BJ (cell line): Measurements from ENCODE around the gene VEZF1. TPM values are rescaled to one million over a fixed set of nuclear protein-coding genes. Genes with fewer than 3 reads are reported as not detected.

Experiments used
- CTCF ChIA-PET: fragments of 350-600 bp; formaldehyde crosslinking; extraction: SDS; loops from one replicate; lab custom pipeline; 2021; ENCODE audit warnings: antibody characterized with exemption, inconsistent platforms; lab: Yijun Ruan, JAX
- POLR2A ChIA-PET: fragments of 300-600 bp; sonication (Branson Sonifier 250); formaldehyde crosslinking; extraction: SDS; loops from one replicate; lab custom pipeline; 2021; ENCODE audit warnings: antibody characterized with exemption; lab: Charles Lee
- DNase-seq: peaks from one replicate; pipeline ENCODE4 v3.0.0-alpha.2; 2011; ENCODE audit warnings: low read depth
- H3K27me3 ChIP-seq: 2 replicates; pipeline ENCODE4 v1.6.0; 2011; ENCODE audit warnings: low read length; ENCODE audit not compliant: control insufficient read depth, insufficient read depth
- H3K36me3 ChIP-seq: 2 replicates; pipeline ENCODE4 v1.5.1; 2011; ENCODE audit warnings: low read length; ENCODE audit not compliant: control insufficient read depth, insufficient read depth
- H3K4me3 ChIP-seq: 2 replicates; pipeline ENCODE4 v1.5.1; 2011; ENCODE audit warnings: low read depth, mild to moderate bottlenecking, control low read depth, low read length
- polyA plus RNA-seq: library from polyadenylated mRNA; depleted of rRNA; stranded (reverse); fragments of >200 nt; gene quantifications from 2 replicates; pipeline ENCODE4 v1.2.3, GENCODE V29; 2011
- TF ChIP-seq, protein P1 (sequence below): IDR thresholded peaks from 2 replicates; pipeline ENCODE4 v1.5.1; 2011; ENCODE audit warnings: low read depth, mild to moderate bottlenecking, control low read depth, inconsistent platforms, low read length, moderate library complexity; ENCODE audit not compliant: insufficient read depth

Gene VEZF1
- polyA plus RNA-seq, 1 experiment: 27.3 TPM

DNA sequence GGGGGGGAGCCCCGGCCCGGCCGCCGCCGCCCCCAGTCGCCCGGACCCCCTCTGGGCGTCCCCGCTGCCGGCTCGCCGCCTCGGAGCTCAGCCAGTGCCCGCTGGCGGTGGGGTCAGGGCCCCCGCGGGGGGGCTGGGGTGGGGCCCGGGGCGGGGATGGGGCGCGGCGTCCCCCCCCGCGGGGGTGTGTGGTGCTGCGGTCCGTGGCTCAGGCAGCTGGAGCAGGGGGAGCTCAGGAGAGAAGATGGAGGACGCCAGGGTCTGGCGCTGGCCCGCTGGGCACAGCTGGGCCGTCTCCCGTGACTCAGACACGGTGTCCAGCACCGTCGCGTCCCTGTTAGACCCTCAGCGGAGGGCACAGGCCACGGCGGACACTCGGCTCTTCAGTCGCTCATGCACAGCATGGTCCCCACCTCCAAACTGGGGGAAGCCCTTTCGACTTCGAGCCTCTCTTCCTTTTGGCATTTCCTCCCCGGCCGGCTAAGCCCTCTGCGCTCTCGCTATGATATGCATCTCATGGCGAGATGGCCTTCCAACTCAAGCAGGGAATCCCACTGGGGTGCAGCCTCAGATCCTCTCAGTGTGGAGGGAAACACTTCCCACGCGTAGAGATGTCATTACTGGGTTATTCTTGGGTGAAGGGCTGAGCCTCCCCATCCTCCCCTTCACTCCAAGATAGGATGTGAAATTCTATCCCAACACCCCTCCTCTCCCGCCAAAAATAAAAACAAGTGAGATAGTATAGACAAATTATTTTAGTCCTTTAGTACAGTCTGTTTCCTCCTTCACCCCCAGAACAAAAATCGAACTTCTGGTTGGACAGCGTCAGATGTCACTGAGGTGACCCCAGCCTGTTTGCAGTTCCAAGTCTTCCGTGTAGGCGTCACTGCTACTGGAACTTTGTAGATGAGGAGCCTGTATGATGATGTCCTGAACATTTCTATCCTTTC is 522 bp upstream of the VEZF1 start:
- no peaks in the 10 kb centered on the region for H3K36me3 ChIP-seq
- H3K27me3 ChIP-seq: no peaks in the 10 kb centered on the region
- no peak for DNase-seq
- peak overlapping the region; percentile 79 for H3K4me3 ChIP-seq
- TF ChIP-seq, protein P1, sequence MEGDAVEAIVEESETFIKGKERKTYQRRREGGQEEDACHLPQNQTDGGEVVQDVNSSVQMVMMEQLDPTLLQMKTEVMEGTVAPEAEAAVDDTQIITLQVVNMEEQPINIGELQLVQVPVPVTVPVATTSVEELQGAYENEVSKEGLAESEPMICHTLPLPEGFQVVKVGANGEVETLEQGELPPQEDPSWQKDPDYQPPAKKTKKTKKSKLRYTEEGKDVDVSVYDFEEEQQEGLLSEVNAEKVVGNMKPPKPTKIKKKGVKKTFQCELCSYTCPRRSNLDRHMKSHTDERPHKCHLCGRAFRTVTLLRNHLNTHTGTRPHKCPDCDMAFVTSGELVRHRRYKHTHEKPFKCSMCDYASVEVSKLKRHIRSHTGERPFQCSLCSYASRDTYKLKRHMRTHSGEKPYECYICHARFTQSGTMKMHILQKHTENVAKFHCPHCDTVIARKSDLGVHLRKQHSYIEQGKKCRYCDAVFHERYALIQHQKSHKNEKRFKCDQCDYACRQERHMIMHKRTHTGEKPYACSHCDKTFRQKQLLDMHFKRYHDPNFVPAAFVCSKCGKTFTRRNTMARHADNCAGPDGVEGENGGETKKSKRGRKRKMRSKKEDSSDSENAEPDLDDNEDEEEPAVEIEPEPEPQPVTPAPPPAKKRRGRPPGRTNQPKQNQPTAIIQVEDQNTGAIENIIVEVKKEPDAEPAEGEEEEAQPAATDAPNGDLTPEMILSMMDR: peak; percentile 13; the same call in 1 of the 2 replicates
- CTCF ChIA-PET: interaction anchor here (0.6 to 3.7 kb wide), 10 partner anchors 8 to 1209 kb away, joined by 3 to 33 read pairs (median 3); no protein-coding TSS in a partner anchor
- POLR2A ChIA-PET: interaction anchor here (0.6 kb wide), 1 partner anchor 22 kb away, joined by 3 read pairs; no protein-coding TSS in a partner anchor

DNA sequence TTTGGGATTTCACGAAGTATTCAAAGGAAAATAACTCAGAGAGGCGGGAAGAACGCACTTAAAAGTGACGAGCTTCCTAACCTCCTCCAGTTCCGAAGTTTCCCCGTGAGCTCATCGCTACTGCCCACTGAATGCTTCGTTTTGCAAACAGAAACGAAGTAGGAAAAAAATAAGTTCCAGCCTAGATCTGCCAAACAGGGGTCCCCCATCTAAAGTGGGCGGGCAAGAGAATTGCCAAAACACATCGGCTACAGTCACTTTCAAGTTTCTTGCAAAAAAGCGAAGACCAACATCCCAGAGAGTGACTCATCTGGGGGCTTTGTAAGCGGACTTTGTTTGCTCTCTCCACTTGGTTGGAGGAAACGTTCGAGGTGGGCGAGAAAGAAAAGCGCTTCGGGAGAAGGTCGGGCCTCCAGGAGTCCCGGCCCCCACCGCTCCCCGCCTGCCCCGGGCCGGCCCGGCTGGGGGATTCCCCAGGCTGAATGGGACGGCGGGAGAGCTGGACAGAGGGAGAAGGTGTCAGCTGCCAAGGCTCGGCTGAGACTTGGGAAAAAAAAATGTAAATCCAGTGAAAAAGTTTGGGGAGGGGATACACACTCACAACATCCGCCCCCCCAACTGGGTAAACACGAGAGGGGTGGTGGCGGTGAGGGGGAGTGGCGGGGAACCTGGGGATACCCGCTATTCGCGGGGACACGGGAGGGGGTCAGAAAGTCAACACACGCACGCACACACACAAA is 1.0 kb downstream of the VEZF1 start:
- TF ChIP-seq, protein P1: no peak
- ChIA-PET POLR2A (interaction anchor here (0.7 to 1.8 kb wide), 5 partner anchors 96 to 116 kb away, joined by 3 to 12 read pairs (median 4); no protein-coding TSS in a partner anchor), CTCF (interaction anchor here (1.1 to 3.6 kb wide), 12 partner anchors 8 to 154 kb away, joined by 3 to 28 read pairs (median 9); partner anchors contain the start of gene CUEDC1)
- Histone ChIP-seq H3K36me3 (peaks cover 3% of the 10 kb centered on the region; the same call in 1 of the 2 replicates), H3K4me3 (peak overlapping the region; percentile 79), H3K27me3 (no peaks in the 10 kb centered on the region)
- DNase-seq: no peak

DNA sequence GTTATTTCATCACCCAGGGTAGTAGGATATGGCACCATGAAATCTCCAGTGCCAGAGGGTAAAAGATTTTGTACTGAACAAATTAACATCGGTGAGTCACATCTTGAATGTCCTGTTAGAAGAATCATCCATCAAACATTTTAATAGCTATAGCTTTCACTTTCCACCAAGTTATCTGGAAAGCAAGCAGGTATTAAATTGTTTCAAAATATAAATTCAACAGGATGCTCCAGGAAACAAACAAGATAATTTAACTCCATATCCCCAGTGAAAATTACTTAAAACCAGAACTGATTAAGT is 2.4 kb downstream of the VEZF1 start:
- TF ChIP-seq, protein P1: no peak
- DNase-seq: no peak
- ChIA-PET CTCF (interaction anchor here (0.7 to 3.6 kb wide), 12 partner anchors 9 to 153 kb away, joined by 3 to 28 read pairs (median 8); partner anchors contain the start of gene CUEDC1), POLR2A (interaction anchor here (0.5 to 1.0 kb wide), 3 partner anchors 38 to 130 kb away, joined by 3 to 8 read pairs (median 4); no protein-coding TSS in a partner anchor)
- Histone ChIP-seq H3K36me3 (peaks cover 3% of the 10 kb centered on the region; the same call in 1 of the 2 replicates), H3K27me3 (no peaks in the 10 kb centered on the region), H3K4me3 (no peak overlapping the region; the same call in 1 of the 2 replicates)

DNA sequence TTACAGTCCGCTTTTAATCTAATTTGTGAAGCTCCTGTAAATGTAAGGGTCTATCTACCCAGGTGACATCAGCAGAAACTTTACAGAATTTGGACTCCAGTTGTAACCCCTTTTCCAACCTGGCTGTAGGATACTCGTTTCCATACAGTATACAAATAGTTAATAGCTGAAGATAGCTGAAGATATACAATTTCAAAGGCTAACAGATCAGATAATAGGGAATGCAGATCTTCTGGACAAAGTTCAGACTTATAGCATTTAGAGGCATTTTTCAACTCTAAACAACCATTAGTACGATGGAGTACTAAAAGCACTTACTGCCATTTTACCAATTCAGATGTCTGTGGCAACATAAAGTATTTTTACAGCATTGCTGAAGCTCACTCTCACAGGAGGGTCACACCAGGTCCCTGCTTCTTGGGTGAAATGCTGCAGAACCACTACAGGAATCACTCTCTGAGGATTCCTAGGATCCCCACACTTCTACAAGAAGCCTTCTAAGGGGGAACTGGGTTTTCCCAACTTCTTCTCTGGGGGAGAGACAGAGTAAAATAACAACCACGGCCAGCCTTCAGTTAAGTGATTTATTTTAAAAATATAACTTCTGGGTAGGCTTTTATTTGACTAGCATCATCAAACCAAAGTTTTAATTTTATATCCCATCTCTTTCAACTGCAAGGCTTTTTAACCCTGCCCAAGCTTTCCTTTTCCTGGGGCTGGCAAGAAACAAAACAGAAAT is 2.9 kb downstream of the VEZF1 start:
- CTCF ChIA-PET: interaction anchor here (1.0 to 3.6 kb wide), 12 partner anchors 10 to 152 kb away, joined by 3 to 28 read pairs (median 6); partner anchors contain the start of gene CUEDC1
- TF ChIP-seq, protein P1: no peak
- POLR2A ChIA-PET: interaction anchor here (0.6 kb wide), 1 partner anchor 34 kb away, joined by 3 read pairs; no protein-coding TSS in a partner anchor
- H3K4me3 ChIP-seq: no peak overlapping the region; the same call in 1 of the 2 replicates
- DNase-seq: no peak
- H3K36me3 ChIP-seq: peaks cover 3% of the 10 kb centered on the region; the same call in 1 of the 2 replicates
- H3K27me3 ChIP-seq: no peaks in the 10 kb centered on the region
